ENCODE data around the gene LIN9. TPM values are rescaled to one million over a fixed set of nuclear protein-coding genes. Genes with fewer than 3 reads are reported as not detected.

The LIN9 gene
- total and polyA plus RNA-seq, 7 donors: 2.4 to 5.4 (median 3.1) TPM

GRCh38 chr1:226309398-226310244, 657 bp upstream of the LIN9 start:
- TF ChIP-seq CTCF (IDR thresholded peaks at IDR 0.05) (peak in 2 of 4 experiments; percentile 26 to 40), POLR2A (IDR thresholded peaks at IDR 0.05) (no peak)
- Histone ChIP-seq H3K4me3 (peak overlapping the region; percentile 42 to 84 (median 71)), H3K27ac (peak overlapping the region; percentile 73 to 84 (median 77)), H3K36me3 (no peaks in the 10 kb centered on the region), H3K4me1 (peaks cover 0 to 18% (median 11%) of the 10 kb centered on the region in 4 donors), H3K27me3 (no peaks in the 10 kb centered on the region), H3K9me3 (no peaks in the 10 kb centered on the region)
- intact Hi-C loops (cut with DNase I): loop anchor here (5.0 kb wide), 1 partner anchor 98 kb away; the partner anchor contains the start of gene PARP1
- WGBS, 2 donors: 2 to 4% methylated on average over 62 of the region's 62 CpGs
- DNase-seq: peak; percentile 72

- no peaks in the 10 kb centered on the region for H3K9me3 ChIP-seq
- peak overlapping the region; percentile 73 to 84 (median 77) for H3K27ac ChIP-seq
- WGBS, 2 donors: 2 to 5% methylated on average over 14 of the region's 14 CpGs
- H3K4me1 ChIP-seq: peaks cover 0 to 18% (median 11%) of the 10 kb centered on the region in 4 donors
- TF ChIP-seq POLR2A (IDR thresholded peaks at IDR 0.05) (no peak), POLR2AphosphoS5 (IDR thresholded peaks at IDR 0.05) (no peak), EP300 (IDR thresholded peaks at IDR 0.05) (no peak), CTCF (IDR thresholded peaks at IDR 0.05) (no peak)
- DNase-seq: no peak
- intact Hi-C loops (cut with DNase I): loop anchor here (5.0 kb wide), 1 partner anchor 99 kb away; the partner anchor contains the start of gene PARP1
- H3K4me3 ChIP-seq: peak overlapping the region; percentile 67 to 96 (median 80)
- no peaks in the 10 kb centered on the region for H3K36me3 ChIP-seq
- no peaks in the 10 kb centered on the region for H3K27me3 ChIP-seq
Measured at GRCh38 chr1:226308166-226308722, 720 bp downstream of the LIN9 start.

- H3K27ac ChIP-seq: no peak overlapping the region
- intact Hi-C loops (cut with DNase I): loop anchor here (5.0 kb wide), 1 partner anchor 101 kb away; the partner anchor contains the start of gene PARP1
- peaks cover 0 to 18% (median 11%) of the 10 kb centered on the region in 4 donors for H3K4me1 ChIP-seq
- H3K27me3 ChIP-seq: no peaks in the 10 kb centered on the region
- WGBS, 2 donors: 94 to 98% methylated on average over 2 of the region's 2 CpGs
- H3K36me3 ChIP-seq: no peaks in the 10 kb centered on the region
- H3K9me3 ChIP-seq: no peaks in the 10 kb centered on the region
- TF ChIP-seq CTCF (IDR thresholded peaks at IDR 0.05) (no peak), POLR2AphosphoS5 (IDR thresholded peaks at IDR 0.05) (no peak), EP300 (IDR thresholded peaks at IDR 0.05) (no peak), POLR2A (IDR thresholded peaks at IDR 0.05) (no peak)
- DNase-seq: no peak
- no peak overlapping the region for H3K4me3 ChIP-seq
Measured at GRCh38 chr1:226306425-226306824, 2.5 kb downstream of the LIN9 start.

GRCh38 chr1:226305184-226305583, 3.8 kb downstream of the LIN9 start:
- intact Hi-C loops (cut with DNase I): loop anchor here (5.0 kb wide), 1 partner anchor 102 kb away; the partner anchor contains the start of gene PARP1
- H3K4me1 ChIP-seq: peaks cover 0 to 16% (median 10%) of the 10 kb centered on the region in 4 donors
- H3K9me3 ChIP-seq: no peaks in the 10 kb centered on the region
- no peak overlapping the region for H3K4me3 ChIP-seq
- no peak for DNase-seq
- WGBS, 2 donors: 94% methylated on average over 5 of the region's 5 CpGs
- H3K36me3 ChIP-seq: no peaks in the 10 kb centered on the region
- no peak overlapping the region for H3K27ac ChIP-seq
- H3K27me3 ChIP-seq: no peaks in the 10 kb centered on the region
- TF ChIP-seq CTCF (IDR thresholded peaks at IDR 0.05): no peak

Data from sigmoid colon (tissue), 7 donors.